ENCODE data around the gene ZBTB7A.

ZBTB7A gene

DNA sequence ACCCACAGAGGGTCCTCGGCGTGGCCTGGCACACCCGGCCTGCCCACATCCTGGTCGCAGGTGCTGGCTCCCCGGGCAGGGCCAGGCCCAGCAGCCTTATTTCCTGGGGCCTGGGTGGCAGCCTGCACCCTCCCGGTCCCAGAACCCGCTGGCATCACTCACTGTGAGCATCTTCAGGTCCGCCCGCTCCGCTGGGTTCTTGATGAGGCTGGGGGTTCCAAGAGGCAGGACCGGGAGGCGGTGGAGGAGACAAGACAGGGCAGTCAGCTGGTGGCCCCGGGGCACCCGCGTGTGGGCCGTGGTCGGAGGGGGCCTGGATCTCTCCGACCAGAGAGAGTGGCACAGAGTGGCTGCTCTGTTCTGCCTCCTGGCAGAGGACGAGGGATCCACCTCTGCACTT is 27.6 kb upstream of the ZBTB7A start:
- DNase-seq (ENCODE audit: low spot score), result no peak
- in situ Hi-C loops (cut with MboI; ENCODE audit: low sequenced_read_pairs, unreplicated experiment), result no loop called here
- TF ChIP-seq, protein P1, sequence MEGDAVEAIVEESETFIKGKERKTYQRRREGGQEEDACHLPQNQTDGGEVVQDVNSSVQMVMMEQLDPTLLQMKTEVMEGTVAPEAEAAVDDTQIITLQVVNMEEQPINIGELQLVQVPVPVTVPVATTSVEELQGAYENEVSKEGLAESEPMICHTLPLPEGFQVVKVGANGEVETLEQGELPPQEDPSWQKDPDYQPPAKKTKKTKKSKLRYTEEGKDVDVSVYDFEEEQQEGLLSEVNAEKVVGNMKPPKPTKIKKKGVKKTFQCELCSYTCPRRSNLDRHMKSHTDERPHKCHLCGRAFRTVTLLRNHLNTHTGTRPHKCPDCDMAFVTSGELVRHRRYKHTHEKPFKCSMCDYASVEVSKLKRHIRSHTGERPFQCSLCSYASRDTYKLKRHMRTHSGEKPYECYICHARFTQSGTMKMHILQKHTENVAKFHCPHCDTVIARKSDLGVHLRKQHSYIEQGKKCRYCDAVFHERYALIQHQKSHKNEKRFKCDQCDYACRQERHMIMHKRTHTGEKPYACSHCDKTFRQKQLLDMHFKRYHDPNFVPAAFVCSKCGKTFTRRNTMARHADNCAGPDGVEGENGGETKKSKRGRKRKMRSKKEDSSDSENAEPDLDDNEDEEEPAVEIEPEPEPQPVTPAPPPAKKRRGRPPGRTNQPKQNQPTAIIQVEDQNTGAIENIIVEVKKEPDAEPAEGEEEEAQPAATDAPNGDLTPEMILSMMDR (IDR thresholded peaks at IDR 0.05; ENCODE audit: borderline replicate concordance, control extremely low read depth, extremely low read depth, insufficient read depth, missing control alignments), result no peak

DNA sequence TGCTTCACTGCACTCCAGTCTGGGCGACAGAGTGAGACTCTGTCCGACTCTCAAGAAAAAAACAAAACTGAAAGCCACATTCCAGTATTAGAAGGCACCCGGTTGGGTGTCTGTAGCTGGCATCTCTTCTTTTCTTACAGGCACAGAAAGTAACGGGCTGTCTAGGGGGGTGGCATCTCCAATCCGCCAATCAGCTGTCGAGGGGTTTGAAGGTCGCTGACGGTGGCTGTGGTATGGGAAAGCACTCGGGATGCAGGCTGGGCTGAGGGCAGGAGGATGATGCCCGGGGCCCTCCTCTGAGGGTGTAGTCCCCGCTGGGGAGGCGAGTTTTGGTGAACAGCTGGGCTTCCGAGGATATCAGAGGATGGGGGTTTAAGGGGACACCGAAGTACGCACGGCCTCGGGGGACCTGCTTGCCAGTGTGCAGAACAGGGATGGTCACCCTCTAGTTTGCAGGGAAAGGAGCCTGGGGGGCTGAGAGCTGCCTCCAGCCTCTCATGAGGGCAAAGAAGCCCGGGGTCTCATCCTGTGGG is 27.0 kb upstream of the ZBTB7A start:
- in situ Hi-C loops (cut with MboI; ENCODE audit: low sequenced_read_pairs, unreplicated experiment), result no loop called here
- TF ChIP-seq, protein P1 (IDR thresholded peaks at IDR 0.05; ENCODE audit: borderline replicate concordance, control extremely low read depth, extremely low read depth, insufficient read depth, missing control alignments), result no peak
- no peak for DNase-seq (ENCODE audit: low spot score)

DNA sequence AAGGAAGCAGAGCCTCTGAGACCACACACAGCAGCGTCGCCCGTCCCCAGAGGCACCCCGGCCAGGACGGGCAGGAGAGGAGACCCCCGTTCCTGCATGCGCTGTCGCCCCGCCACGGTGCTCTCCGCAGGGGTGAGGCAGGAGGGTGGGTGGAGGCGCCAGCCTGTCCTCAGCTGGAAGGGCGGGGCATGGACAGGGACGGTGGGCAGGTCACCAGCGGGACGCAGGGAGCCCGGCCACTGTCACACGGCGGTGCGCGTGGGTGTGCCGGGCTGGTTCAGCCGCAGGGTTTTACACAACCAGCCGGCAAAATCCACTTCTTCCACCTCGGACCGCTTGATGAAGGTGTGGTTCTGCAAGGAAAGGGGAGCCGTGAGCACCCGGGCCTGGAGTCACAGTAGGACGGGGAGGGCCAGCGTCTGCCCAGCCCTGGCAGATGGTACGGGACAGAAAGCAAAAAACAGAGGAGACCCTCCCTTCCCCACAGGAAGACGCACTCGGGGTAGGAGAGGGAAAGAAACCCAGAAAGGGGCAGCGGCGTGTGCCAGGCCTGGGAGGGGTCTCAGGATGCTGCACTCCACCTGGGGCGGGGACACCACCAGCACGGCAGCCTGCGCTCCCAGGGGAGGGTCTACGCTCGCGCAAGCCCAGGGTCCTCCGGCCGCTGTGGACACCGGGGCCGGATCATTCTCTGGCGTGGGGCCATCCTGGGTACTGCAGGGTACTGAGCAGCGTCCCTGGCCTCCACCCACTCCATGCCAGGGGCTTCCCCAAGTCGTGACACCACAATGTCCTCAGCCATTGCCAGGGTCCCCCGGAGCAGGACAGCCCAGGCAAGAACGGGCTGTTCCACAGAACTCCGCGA is 23.9 kb upstream of the ZBTB7A start:
- DNase-seq (ENCODE audit: low spot score), result no peak
- TF ChIP-seq, protein P1 (IDR thresholded peaks at IDR 0.05; ENCODE audit: borderline replicate concordance, control extremely low read depth, extremely low read depth, insufficient read depth, missing control alignments), result no peak
- in situ Hi-C loops (cut with MboI; ENCODE audit: low sequenced_read_pairs, unreplicated experiment), result no loop called here

DNA sequence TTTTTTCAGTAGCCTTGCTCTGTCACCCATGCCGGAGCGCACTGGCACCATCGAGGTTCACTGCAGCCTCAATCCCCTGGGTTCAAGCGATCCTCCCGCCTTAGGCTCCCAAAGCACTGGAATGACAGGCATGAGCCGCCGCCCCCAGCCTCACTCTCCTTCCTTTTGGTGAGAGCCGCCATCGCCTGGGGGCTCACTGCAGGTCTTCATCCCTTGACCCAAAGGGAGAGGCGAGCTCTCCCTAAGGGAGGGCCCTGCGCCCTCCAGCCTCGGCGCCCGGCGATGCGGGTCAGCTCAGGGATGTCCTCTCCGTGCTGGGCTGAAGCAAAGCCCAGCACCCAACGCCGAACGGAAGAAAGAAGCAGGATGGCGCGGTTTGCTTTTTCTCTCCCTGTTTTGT is 23.2 kb upstream of the ZBTB7A start:
- TF ChIP-seq, protein P1 (IDR thresholded peaks at IDR 0.05; ENCODE audit: borderline replicate concordance, control extremely low read depth, extremely low read depth, insufficient read depth, missing control alignments), result no peak

DNA sequence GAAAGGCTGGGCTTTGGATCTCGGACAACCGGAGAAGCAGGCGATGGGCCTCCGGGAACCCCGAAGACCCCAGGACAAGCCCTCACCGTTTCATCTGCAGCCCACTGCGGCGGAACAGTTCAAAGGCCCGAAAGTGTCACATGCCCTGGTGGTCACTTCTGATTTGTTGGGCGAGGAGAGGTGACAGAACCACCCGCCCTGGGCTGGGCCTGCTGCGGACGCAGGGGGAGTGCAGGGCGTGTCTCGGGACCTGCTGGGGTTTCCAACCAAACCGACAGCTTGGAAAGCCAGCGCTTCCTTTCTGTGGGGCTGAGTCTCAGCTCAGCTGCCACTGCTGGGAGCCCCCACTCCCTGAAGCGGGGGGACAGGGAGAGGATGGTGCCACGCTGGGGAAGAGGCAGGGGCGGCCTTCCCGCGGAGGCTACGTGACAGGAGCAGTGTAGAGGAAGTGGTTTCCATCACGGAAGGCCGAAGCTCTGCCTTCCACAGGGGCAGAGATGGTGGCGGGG is 22.8 kb upstream of the ZBTB7A start:
- in situ Hi-C loops (cut with MboI; ENCODE audit: low sequenced_read_pairs, unreplicated experiment), result no loop called here
- TF ChIP-seq, protein P1 (IDR thresholded peaks at IDR 0.05; ENCODE audit: borderline replicate concordance, control extremely low read depth, extremely low read depth, insufficient read depth, missing control alignments), result no peak
- peak; percentile 82 for DNase-seq (ENCODE audit: low spot score)

More for the DNA sequence above, 23.2 kb upstream of the ZBTB7A start:
- DNase-seq (ENCODE audit: low spot score), result peak; percentile 32
- in situ Hi-C loops (cut with MboI; ENCODE audit: low sequenced_read_pairs, unreplicated experiment), result no loop called here

DNA sequence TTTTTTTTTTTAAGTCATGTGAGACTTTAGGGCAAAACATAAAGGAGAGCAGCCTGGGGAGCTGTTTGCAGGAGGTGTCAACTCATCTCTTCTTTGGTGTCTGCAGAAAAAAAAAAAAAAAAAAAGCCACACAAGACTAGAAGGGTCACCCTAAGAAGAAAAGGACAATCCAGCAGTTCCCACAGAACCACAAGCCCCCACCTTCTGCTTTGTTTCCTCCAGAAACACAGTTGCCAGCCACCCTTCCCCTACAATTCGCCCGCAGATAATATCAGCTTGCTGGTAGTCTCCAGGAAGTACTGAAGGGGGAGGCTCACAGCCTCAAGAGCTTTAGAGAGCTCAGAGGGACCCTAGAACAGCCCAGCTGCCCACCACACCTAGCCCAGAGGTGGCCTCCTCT is 22.3 kb upstream of the ZBTB7A start:
- in situ Hi-C loops (cut with MboI; ENCODE audit: low sequenced_read_pairs, unreplicated experiment), result no loop called here
- TF ChIP-seq, protein P1 (IDR thresholded peaks at IDR 0.05; ENCODE audit: borderline replicate concordance, control extremely low read depth, extremely low read depth, insufficient read depth, missing control alignments), result no peak
- DNase-seq (ENCODE audit: low spot score), result peak; percentile 55

Data from GM13976 (cell line).